HG03354 (cell line): ENCODE results near the gene BLOC1S3.

Experiments used
- ATAC-seq: cut with Tn5 transposase; IDR thresholded peaks from one replicate; pipeline ENCODE4 v1.9.1; 2021; ENCODE audit warnings: mild to moderate bottlenecking; ENCODE audit not compliant: unreplicated experiment, poor library complexity, severe bottlenecking

Gene BLOC1S3

GRCh38 chr19:45145270-45146189 is 33.1 kb upstream of the BLOC1S3 start:
- ATAC-seq, result no peak

GRCh38 chr19:45146251-45146650 is 32.3 kb upstream of the BLOC1S3 start:
- ATAC-seq, result no peak

DNA sequence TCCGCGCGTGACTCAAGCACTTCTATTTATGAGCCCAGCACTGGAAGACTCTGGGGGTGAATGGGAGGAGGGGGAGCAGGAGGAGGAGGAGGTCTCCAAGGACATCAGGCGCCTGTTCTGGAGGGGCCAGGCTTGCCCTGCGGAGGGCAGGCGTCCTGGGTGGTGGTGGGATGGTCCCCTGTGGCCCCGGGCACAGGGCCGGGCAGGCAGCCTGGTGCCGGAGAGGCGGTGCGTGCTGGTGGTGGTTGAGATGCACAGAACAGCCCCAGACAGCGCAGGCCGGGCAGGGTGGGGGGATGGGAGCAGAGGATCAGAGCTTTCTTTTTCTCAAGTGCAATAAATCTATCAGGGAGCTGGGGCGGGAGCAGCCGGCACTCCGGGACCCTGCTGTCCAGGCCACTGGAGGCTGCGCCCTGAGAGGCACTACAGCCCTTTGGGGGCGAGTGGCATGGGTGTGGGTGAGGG is 31.8 kb upstream of the BLOC1S3 start:
- no peak for ATAC-seq

- ATAC-seq, result no peak
Measured at GRCh38 chr19:45147835-45148676, 30.5 kb upstream of the BLOC1S3 start.

- ATAC-seq, result no peak
Measured at GRCh38 chr19:45149129-45149528, 29.5 kb upstream of the BLOC1S3 start.

DNA sequence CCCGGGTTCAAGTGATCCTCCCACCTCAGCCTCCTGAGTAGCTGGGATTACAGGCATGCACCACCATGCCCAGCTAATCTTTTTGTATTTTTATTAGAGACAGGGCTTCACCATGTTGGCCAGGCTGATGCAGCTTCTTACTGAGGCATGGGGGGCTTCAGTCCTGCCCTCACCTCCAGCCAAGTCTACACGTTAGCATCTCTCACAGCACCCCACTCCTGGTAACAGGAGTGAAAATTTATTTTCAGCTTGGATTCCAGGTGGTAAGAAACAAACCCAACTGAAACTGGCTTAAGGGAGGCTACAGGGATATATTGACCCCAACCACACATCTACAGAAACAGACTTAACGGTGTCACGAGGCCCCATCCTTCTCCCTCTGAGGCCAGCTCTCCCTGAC is 28.4 kb upstream of the BLOC1S3 start:
- ATAC-seq, result no peak

- no peak for ATAC-seq
Measured at GRCh38 chr19:45150751-45151281, 27.8 kb upstream of the BLOC1S3 start.

- ATAC-seq, result no peak
Measured at GRCh38 chr19:45151320-45151719, 27.3 kb upstream of the BLOC1S3 start.

- no peak for ATAC-seq
Measured at GRCh38 chr19:45151821-45152503, 26.6 kb upstream of the BLOC1S3 start.

DNA sequence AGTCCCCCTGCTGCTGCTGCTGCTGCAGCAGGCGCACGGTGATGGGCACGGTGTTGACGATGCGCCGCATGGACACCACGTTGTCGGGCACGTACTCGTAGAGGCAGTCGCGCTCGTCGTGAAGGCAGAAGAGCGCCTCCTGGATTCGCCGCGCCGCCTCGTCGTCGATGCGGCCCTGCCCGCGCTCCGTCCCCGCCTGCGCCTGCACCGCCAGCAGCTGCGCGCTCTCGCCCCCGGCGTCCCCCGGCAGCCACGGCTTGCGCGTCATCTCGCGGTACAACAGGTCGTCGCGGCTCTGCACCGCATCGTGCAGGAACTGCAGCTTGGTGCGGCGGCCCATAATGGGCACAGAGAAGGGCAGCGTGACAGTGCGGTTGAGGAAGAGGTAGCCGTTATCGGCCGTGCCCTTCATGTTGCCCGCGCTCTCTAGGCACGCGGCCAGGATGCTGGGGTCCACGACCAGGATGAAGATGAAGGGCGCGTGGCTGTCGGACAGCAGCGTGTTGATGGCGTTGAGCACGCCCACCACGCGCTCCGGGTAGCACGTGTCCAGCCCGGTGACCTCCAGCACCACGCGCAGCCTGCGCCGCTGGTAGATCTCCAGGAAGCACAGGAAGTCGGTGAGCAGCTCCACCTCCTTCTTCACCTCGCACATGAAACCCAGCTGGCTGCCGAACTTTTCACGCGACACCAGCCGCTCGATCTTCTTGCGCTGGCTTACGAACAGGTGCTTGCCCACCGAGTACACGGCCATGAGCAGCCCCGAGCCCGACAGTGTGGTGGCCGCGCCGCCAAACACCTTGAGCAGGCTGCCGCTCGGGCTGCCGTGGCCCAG is 25.9 kb upstream of the BLOC1S3 start:
- ATAC-seq, result no peak

DNA sequence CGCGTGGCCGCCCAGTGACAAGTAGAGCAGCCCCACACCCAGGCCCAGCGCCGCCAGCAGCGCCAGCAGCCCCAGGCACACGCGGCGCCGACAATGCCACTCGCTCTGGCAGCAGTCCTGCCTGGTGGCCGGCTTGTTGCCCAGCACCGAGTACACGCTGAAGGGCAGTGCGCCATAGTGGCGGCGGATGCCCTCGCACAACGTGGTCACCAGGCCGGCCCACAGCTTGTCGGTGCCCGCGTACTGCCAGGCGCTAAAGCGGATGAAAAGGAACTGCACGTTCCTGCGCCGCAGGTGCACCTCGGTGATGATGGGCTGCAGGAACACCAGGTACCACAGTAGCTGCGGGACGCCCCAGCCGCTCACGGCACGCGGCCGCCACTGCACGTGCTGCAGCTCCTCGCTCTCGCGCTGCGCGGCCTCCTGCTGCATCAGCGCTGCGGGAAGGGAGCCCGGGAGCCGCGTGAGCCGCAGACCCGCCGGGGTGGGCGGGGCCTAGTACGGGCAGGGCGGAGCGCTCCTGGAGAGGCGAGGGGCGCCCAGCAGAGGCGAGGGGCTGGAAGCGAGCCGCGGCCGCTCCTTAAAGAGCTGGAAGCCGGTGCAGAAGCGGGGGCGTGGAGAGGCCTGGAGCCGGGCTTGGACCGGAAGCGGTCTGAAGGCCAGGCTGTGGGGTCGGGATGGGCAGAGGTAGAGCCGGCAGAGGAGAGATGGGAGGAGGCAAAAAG is 25.1 kb upstream of the BLOC1S3 start:
- no peak for ATAC-seq

DNA sequence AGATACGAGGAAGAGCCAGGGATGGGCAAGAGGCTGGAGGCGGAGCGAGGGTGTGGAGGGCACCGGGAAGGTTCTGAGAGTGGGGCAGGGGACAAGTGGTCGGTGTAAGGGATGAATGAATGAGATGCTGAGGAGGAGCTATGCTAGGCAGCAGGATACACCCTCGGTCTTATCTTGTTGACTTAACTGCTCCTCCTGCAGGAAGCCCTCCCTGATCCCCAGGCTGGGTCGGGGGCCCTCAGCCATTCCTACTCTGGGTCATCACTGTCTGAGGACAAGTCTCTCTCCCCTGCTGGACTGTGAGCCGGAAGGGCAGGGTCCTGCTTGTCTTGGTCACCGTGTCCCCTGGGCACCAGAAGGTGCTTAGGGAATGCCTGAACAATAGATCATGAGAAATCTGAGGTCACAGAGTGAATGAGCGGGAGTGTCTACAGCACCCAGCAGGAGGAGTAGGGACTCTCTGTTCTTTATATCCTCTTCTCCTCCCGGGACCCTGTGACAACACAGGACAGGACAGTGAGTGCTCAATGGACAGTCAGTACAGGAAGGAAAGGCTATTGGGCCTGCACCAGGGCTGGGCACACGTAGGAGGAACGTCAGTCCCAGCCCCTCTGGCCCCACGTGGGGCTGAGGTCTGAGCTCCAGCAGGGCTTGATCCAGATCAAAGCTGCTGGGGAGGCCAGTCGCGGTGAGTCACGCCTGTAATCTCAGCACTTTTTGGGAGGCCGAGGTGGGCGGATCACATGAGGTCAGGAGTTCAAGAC is 24.3 kb upstream of the BLOC1S3 start:
- ATAC-seq, result no peak

DNA sequence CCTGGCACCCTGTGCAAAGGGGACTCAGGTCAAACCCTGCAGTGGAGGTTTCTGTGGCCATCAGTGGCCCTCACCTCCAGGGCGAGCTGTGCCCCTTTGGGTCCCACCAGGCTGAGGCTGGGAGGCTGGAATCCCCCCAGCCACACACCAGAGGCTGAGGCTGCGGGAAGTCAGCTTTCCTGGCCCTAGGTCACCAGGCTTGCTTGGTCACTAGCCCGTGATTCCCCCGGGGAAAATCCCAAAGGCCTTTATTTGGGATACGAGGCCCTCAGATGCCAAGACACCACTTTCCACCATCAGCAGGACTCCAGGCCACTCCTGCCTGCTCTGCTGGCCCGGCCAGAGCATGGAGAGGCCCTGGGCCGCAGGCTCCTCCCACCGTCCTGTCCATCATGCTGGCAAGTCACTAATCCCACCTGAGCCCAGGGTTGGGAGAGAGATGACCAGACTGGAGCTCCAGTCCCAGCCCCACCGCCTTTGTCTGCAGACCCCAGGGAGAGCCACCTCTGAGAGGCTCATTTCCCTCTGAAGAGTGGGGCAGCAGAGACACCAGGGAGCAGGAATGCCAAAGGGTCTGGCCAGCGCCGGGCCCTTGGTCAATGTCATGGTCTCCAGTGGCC is 22.5 kb upstream of the BLOC1S3 start:
- no peak for ATAC-seq

DNA sequence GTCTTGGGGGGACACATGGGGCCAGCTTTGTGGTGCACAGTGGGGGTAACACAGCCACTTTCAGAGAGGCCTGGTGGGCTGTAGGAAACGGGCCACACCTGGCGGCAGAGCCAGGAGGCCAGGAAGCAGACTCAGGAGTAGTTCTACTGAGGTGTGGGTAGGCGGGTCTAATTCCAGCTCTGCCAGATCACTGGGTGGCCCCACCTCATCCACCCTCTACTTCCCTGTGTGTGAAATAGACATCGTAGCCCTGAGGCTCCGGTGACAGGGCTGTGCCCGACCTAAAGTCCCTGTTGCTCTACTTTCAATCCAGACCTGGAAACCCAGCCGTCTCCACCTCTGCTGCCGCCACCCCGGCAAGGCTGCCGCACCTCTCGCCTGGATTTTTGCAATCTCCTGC is 21.8 kb upstream of the BLOC1S3 start:
- ATAC-seq, result no peak

- ATAC-seq, result no peak
Measured at GRCh38 chr19:45158503-45159209, 19.9 kb upstream of the BLOC1S3 start.

- ATAC-seq, result no peak
Measured at GRCh38 chr19:45159210-45159970, 19.2 kb upstream of the BLOC1S3 start.
